GM18951 (cell line): ENCODE data around the gene TEX22.

Experiments
- POLR2A ChIP-seq: IDR thresholded peaks from 4 replicates; pipeline ENCODE4 v1.6.1; 2011; ENCODE audit warnings: mild to moderate bottlenecking; ENCODE audit not compliant: insufficient read length, insufficient read depth; ENCODE audit errors: extremely low read depth
- in situ Hi-C: fragments of 300-500 bp; cut with MboI; formaldehyde crosslinking; loops from one replicate; pipeline ENCODE4 v1.12.0; 2022; ENCODE audit warnings: low sequenced_read_pairs, mixed read lengths, inconsistent platforms; ENCODE audit not compliant: unreplicated experiment

Gene TEX22

DNA sequence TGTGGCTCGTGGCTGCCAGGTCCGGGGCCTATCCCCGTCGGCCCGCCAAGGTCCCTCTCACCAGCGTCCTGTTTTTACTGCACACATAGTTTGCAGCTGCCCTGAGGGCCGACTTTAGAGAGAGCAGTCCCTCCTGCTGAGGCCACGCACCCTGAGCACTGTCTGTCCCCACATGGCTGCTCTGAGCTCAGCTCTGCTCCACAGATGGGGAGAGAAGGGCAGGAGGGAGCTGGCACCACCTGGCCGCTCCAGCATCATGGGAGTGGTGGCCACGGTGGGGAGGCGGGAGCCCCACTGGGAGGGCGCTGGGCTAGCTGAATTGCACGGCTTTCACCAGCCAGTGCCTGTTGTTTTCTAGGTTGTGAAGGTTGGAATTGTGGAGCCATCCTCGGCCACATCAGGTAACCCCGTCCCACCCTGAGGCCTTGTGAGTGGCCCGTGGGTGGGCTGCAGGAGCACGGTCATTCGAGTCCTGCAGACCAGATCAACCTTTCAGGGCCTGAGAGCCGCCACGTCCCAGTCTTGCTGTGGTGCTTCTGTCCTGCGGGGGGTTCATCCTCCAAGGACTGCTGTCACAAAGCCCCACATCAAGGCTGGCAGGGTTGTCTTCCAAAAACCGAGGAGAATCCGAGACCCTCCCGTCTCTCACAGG is 7.4 kb upstream of the TEX22 start:
- in situ Hi-C loops: no loop called here
- no peak for TF ChIP-seq POLR2A

- no peak for TF ChIP-seq POLR2A
- in situ Hi-C loops: no loop called here
Measured at GRCh38 chr14:105391541-105391940, 6.8 kb upstream of the TEX22 start.

- no peak for TF ChIP-seq POLR2A
- in situ Hi-C loops: no loop called here
Measured at GRCh38 chr14:105392131-105393090, 5.9 kb upstream of the TEX22 start.

- in situ Hi-C loops: no loop called here
- TF ChIP-seq POLR2A: no peak
Measured at GRCh38 chr14:105393151-105393550, 5.2 kb upstream of the TEX22 start.

GRCh38 chr14:105394714-105395537 is 3.4 kb upstream of the TEX22 start:
- in situ Hi-C loops: no loop called here
- TF ChIP-seq POLR2A: no peak

- TF ChIP-seq POLR2A: no peak
- in situ Hi-C loops: no loop called here
Measured at GRCh38 chr14:105395538-105395854, 2.8 kb upstream of the TEX22 start.

DNA sequence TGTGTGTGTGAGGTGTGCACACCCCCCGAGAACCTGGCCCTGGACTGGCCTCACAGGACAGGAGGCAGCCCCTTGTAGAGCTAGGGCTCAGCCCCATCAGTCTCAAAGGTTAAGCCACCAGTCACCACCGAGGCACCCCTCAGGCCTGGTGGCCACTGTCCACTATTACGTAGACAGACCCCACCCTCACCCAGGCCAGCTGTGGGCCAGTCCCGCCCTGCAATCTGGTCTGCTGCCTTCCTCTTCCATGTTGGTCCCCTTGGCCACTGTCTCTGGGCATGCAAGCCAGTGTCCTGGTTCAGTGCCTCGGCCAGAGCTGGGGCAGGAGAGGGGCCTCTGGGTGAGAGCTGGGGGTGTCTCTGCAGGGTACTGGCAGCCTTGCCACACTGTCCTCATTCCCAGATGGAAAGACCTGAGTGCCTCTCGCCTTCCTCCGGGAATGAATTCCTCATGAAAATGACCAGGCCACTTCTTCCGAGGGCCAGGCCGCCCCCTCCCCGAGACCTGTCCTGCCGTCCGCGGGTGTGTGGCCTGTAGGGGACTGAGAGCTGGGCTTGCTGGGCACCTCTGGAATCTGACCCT is 897 bp upstream of the TEX22 start:
- no peak for TF ChIP-seq POLR2A
- in situ Hi-C loops: no loop called here

GRCh38 chr14:105398726-105399465 is 558 bp downstream of the TEX22 start:
- in situ Hi-C loops: no loop called here
- TF ChIP-seq POLR2A: no peak

- in situ Hi-C loops: no loop called here
- TF ChIP-seq POLR2A: no peak
Measured at GRCh38 chr14:105399466-105399775, 1.1 kb downstream of the TEX22 start.

- TF ChIP-seq POLR2A: no peak
- in situ Hi-C loops: no loop called here
Measured at GRCh38 chr14:105400016-105400415, 1.7 kb downstream of the TEX22 start.

DNA sequence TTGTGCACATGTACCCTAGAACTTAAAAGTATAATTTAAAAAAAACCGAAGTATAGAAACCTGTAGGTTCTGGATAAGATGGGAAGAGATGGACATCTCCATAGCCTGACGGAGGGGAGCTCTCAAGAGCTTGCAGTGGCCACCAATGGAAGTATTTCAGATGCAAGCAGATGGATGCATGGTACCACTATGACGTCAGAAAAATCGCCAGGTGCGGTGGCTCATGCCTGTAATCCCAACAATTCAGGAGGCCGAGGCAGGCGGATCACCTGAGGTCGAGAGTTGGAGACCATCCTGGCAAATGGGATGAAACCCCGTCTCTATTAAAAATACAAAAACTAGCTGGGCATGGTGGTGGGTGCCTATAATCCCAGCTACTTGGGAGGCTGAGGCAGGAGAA is 3.4 kb downstream of the TEX22 start:
- no peak for TF ChIP-seq POLR2A

DNA sequence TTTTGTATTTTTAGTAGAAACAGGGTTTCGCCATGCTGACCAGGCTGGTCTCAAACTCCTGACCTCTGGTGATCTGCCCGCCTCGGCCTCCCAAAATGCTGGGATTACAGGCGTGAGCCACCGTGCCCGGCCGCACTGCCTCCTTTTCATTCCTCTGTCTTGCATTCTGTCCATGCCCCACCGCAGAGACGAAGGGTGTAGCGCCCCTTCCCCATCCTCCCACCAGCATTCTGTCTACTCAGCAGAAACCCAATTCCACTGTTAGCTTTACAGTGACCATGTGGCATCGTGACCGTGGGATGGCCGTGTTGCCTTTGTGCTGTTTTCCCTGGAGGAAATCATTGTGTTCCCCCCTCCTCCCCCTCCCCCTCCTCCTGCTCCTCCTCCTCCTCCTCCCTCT is 10.3 kb downstream of the TEX22 start:
- in situ Hi-C loops: no loop called here
- no peak for TF ChIP-seq POLR2A

More for the DNA sequence above, 3.4 kb downstream of the TEX22 start:
- in situ Hi-C loops: no loop called here
